Tibial artery (tissue), 4 donors: ENCODE results near the gene SHBG.

Experiments used
- DNase-seq, 2 donors: peaks; one replicate each; pipeline ENCODE4 v3.0.0-alpha.2; 2019
- H3K27ac ChIP-seq, 2 donors: fragments of 200-600 bp; sonication (generic) in 1 of 2; 1 replicate in 1 of 2; 2 replicates in 1 of 2; pipeline ENCODE4 v1.5.1; 2018 to 2019; ENCODE audit warnings: mild to moderate bottlenecking in 1 of 2
- H3K27me3 ChIP-seq, 2 donors: fragments of 200-600 bp; sonication (generic) in 1 of 2; one replicate each; pipeline versions ENCODE4 v1.5.1 to v1.6.0; 2016 to 2019
- H3K36me3 ChIP-seq, 3 donors: fragments of 200-600 bp; sonication (generic) in 2 of 3; one replicate each; pipeline ENCODE4 v1.5.1; 2016 to 2019; ENCODE audit warnings: mild to moderate bottlenecking in 2 of 3
- H3K4me1 ChIP-seq, 4 donors: fragments of 200-600 bp; sonication (generic) in 2 of 4; 1 replicate in 3 of 4; 2 replicates in 1 of 4; pipeline ENCODE4 v1.5.1; 2016 to 2019
- H3K4me3 ChIP-seq, 2 donors: fragments of 200-600 bp; sonication (generic) in 1 of 2; 1 replicate in 1 of 2; 2 replicates in 1 of 2; pipeline ENCODE4 v1.5.1; 2018 to 2019; ENCODE audit warnings: mild to moderate bottlenecking in 2 of 2
- H3K9me3 ChIP-seq, 3 donors: fragments of 200-600 bp; sonication (generic) in 1 of 3; one replicate each; pipeline ENCODE4 v1.5.1; 2016 to 2019
- CTCF ChIP-seq, 2 experiments: fragments of 200-600 bp in 1 of 2; fragments of 450-650 bp in 1 of 2; IDR thresholded peaks; one replicate each; pipeline ENCODE4 v1.5.1; 2017 to 2019; ENCODE audit warnings: antibody characterized with exemption in 2 of 2, mild to moderate bottlenecking in 1 of 2, moderate library complexity in 1 of 2
- intact Hi-C: fragments of 100-400 bp; cut with DNase I; formaldehyde crosslinking; loops from one replicate; pipeline ENCODE4 v1.15.0; 2023; ENCODE audit warnings: low total_unique reads

Gene SHBG

GRCh38 chr17:7606280-7606679, 23.7 kb upstream of the SHBG start:
- no peaks in the 10 kb centered on the region for H3K9me3 ChIP-seq
- no peak overlapping the region for H3K4me3 ChIP-seq
- no peak for DNase-seq
- peaks cover 41 to 56% (median 50%) of the 10 kb centered on the region in 3 donors for H3K36me3 ChIP-seq
- no peaks in the 10 kb centered on the region for H3K27me3 ChIP-seq
- no peak overlapping the region for H3K27ac ChIP-seq
- TF ChIP-seq CTCF (IDR thresholded peaks at IDR 0.05), result no peak
- peaks cover 0 to 12% (median 4%) of the 10 kb centered on the region in 4 donors for H3K4me1 ChIP-seq
- intact Hi-C loops, result no loop called here

DNA sequence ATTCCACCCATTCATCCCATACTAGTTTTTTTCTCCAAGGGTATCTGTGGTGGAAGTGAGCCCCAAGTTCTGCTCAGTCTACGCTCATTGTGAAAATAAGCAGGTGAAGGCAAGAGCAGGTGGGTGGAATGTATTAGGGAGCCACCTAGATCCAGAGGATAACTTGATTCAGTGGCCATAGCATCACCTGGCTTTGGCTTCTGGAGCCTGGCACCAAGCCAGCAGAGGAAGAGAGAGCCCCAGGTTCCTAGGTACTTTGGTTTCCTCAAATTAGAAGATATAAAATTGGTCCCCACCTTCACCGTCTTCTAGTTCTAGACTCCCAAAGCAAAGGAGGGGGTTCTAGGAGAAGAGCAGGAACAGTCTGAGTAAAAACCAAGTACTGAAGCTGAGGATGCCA, 19.3 kb upstream of the SHBG start:
- no peak for TF ChIP-seq CTCF (IDR thresholded peaks at IDR 0.05)
- Histone ChIP-seq H3K27me3 (no peaks in the 10 kb centered on the region), H3K27ac (no peak overlapping the region), H3K36me3 (peaks cover 0 to 19% (median 7%) of the 10 kb centered on the region in 3 donors), H3K9me3 (no peaks in the 10 kb centered on the region), H3K4me1 (peaks cover 0 to 43% (median 28%) of the 10 kb centered on the region in 4 donors), H3K4me3 (no peak overlapping the region)
- intact Hi-C loops, result loop anchor here (1.0 kb wide), 1 partner anchor 17 kb away; no protein-coding TSS in a partner anchor
- DNase-seq, result no peak

DNA sequence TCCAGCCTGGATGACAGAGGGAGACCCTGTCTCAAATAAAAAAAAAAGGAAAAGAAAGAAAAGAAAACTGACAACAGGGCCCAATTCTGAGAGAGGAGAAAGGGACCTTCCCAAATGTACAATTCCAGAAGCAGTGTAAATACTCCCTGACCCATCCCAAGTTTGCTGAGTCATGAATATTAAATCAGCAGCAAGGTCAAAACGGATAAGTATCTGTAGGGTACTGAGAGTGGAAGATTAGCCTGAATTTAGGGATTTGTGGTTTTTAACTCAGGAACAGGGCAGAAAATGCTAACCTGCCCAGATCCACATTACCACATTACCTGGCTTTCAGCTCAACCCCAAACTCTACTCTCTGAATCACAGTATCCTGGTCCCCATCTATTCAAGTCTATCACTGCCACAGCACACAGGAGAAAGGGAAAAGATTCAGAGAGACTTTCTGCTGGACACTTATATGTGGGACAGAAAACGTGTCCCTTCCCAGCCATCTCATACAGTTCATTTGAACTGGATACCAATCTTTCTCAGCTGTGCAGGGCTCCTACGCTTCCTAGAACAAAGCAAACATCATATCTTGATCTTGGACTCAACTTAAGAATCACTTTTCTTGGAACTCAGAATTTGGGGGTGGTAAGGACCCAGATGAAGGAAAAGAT, 18.2 kb upstream of the SHBG start:
- Histone ChIP-seq H3K36me3 (peaks cover 0 to 12% (median 0%) of the 10 kb centered on the region in 3 donors), H3K4me1 (peaks cover 0 to 43% (median 28%) of the 10 kb centered on the region in 4 donors), H3K27me3 (no peaks in the 10 kb centered on the region), H3K9me3 (no peaks in the 10 kb centered on the region), H3K27ac (peak overlapping the region in 1 of 2 donors; percentile 6), H3K4me3 (no peak overlapping the region)
- TF ChIP-seq CTCF (IDR thresholded peaks at IDR 0.05), result no peak
- intact Hi-C loops, result no loop called here
- DNase-seq, result no peak

DNA sequence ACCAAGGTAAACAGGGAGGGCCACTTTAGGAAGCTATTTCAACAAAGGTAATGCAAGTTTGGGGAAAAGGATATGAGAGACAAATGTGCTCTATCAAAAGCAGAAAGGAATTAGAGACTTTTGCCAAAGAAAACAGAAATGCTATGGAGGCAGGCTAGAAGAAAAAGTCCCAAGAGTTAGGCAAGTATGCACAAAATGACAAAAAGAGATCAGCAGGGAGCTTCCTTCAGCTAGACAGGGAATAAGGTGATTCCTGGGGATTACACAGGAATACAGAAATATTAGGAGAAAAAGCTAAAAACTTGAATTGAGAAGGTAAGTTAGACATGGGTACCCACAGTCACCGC, 17.7 kb upstream of the SHBG start:
- no peak for TF ChIP-seq CTCF (IDR thresholded peaks at IDR 0.05)
- H3K36me3 ChIP-seq, result peaks cover 0 to 12% (median 0%) of the 10 kb centered on the region in 3 donors
- intact Hi-C loops, result no loop called here
- H3K9me3 ChIP-seq, result no peaks in the 10 kb centered on the region
- DNase-seq, result no peak
- peaks cover 0 to 43% (median 28%) of the 10 kb centered on the region in 4 donors for H3K4me1 ChIP-seq
- H3K27me3 ChIP-seq, result no peaks in the 10 kb centered on the region
- peak overlapping the region in 1 of 2 donors; percentile 6 for H3K27ac ChIP-seq
- no peak overlapping the region for H3K4me3 ChIP-seq

- H3K27ac ChIP-seq, result peak overlapping the region; percentile 83 to 87
- H3K4me1 ChIP-seq, result peaks cover 0 to 43% (median 28%) of the 10 kb centered on the region in 4 donors
- no peaks in the 10 kb centered on the region for H3K9me3 ChIP-seq
- H3K36me3 ChIP-seq, result peaks cover 0 to 12% (median 0%) of the 10 kb centered on the region in 3 donors
- H3K27me3 ChIP-seq, result no peaks in the 10 kb centered on the region
- intact Hi-C loops, result no loop called here
- peak in 1 of 2 donors; percentile 71 for DNase-seq
- no peak for TF ChIP-seq CTCF (IDR thresholded peaks at IDR 0.05)
- H3K4me3 ChIP-seq, result peak overlapping the region; percentile 82 to 84
Measured at GRCh38 chr17:7613769-7614424, 16.0 kb upstream of the SHBG start.
